ENCODE results near the gene OGDHL.

GRCh38 chr10:49750546-49750945 lies 11.6 kb downstream of the OGDHL start:
- TF ChIP-seq CTCF (IDR thresholded peaks at IDR 0.05) (no peak), POLR2A (IDR thresholded peaks at IDR 0.05) (no peak)

Measured in stomach (tissue), 4 donors.